Upper lobe of left lung (tissue), 4 donors: ENCODE results near the gene MAST3.

Experiments used
- EP300 ChIP-seq, 4 donors: sonication (generic); formaldehyde crosslinking; IDR thresholded peaks; one replicate each; pipeline ENCODE4 v1.5.1; 2017; ENCODE audit warnings: antibody characterized with exemption in 4 of 4, control low read depth in 2 of 4
- POLR2A ChIP-seq, 4 donors: fragments of 450-650 bp; IDR thresholded peaks; one replicate each; pipeline ENCODE4 v1.5.1; 2016 to 2017; ENCODE audit warnings: antibody characterized with exemption in 4 of 4, mild to moderate bottlenecking in 2 of 4
- TF ChIP-seq, protein P1 (sequence below), 6 experiments: fragments of 450-650 bp in 4 of 6; fragments of 200-600 bp in 2 of 6; sonication (generic) in 2 of 6; IDR thresholded peaks; one replicate each; pipeline ENCODE4 v1.5.1; 2016 to 2019; ENCODE audit warnings: antibody characterized with exemption in 6 of 6

GRCh38 chr19:18085702-18086457, 11.7 kb upstream of the MAST3 start:
- TF ChIP-seq, protein P1, sequence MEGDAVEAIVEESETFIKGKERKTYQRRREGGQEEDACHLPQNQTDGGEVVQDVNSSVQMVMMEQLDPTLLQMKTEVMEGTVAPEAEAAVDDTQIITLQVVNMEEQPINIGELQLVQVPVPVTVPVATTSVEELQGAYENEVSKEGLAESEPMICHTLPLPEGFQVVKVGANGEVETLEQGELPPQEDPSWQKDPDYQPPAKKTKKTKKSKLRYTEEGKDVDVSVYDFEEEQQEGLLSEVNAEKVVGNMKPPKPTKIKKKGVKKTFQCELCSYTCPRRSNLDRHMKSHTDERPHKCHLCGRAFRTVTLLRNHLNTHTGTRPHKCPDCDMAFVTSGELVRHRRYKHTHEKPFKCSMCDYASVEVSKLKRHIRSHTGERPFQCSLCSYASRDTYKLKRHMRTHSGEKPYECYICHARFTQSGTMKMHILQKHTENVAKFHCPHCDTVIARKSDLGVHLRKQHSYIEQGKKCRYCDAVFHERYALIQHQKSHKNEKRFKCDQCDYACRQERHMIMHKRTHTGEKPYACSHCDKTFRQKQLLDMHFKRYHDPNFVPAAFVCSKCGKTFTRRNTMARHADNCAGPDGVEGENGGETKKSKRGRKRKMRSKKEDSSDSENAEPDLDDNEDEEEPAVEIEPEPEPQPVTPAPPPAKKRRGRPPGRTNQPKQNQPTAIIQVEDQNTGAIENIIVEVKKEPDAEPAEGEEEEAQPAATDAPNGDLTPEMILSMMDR (IDR thresholded peaks at IDR 0.05) = no peak
- TF ChIP-seq POLR2A (IDR thresholded peaks at IDR 0.05) = no peak
- TF ChIP-seq EP300 (IDR thresholded peaks at IDR 0.05) = no peak
